ENCODE data around the gene LARGE1.

GRCh38 chr22:33931406-33931805 is 11.1 kb upstream of the LARGE1 start:
- no peak for TF ChIP-seq CTCF (IDR thresholded peaks at IDR 0.05)
- no peak for TF ChIP-seq POLR2A (IDR thresholded peaks at IDR 0.05)
